Measurements from ENCODE around the gene CS. TPM values are rescaled to one million over a fixed set of nuclear protein-coding genes. Genes with fewer than 3 reads are reported as not detected.

CS gene
- total and polyA plus RNA-seq, 2 of the 4 experiments (the other 2 are of a cell fraction), result 139 to 146 TPM

DNA sequence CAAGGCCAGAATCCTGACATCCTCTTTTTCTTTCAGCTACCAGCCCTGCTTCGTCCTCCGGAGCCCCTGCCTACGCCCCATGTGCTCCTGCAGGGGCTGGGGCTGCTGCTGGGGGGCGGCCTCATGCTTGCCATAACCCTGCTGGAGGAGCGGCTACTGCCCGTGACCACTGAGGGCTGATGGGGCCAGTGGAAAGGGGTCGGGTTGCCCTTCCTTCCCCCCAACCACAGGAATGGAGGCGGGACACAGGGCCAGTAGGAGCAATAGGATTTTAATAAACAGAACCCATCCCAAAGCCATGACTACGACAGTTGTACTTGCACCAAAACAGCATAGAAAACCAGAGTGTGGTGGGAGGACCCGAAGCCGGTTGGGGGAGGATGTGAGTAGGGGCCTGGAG lies 62.6 kb downstream of the CS start:
- no peak overlapping the region for H4K5ac ChIP-seq (ENCODE audit: low read depth, low read length)
- POLR2A ChIA-PET (ENCODE audit: unreplicated experiment), result no interaction called here
- no peak overlapping the region for H3K4ac ChIP-seq (ENCODE audit: low read depth, low read length)
- dilution Hi-C loops (cut with HindIII; ENCODE audit: low sequenced_read_pairs, unreplicated experiment) (no loop called here), intact Hi-C loops (cut with micrococcal nuclease) (no loop called here), in situ Hi-C loops (cut with MboI; ENCODE audit: low sequenced_read_pairs) (no loop called here)
- TF ChIP-seq MAZ (IDR thresholded peaks at IDR 0.05; ENCODE audit: borderline replicate concordance, low read depth, low read length), result no peak
- TF ChIP-seq MXI1 (IDR thresholded peaks at IDR 0.05; ENCODE audit: borderline replicate concordance, low read depth, low read length), result no peak
- no peak for TF ChIP-seq POLR2A (IDR thresholded peaks at IDR 0.05; ENCODE audit: low read depth, low read length)
- no peak for TF ChIP-seq RCOR1 (IDR thresholded peaks at IDR 0.05; ENCODE audit: insufficient replicate concordance, low read length)
- no peak for TF ChIP-seq MAFK (IDR thresholded peaks at IDR 0.05; ENCODE audit: low read depth, low read length)
- TF ChIP-seq NFE2L2 (IDR thresholded peaks at IDR 0.05; ENCODE audit: low read depth, low read length), result no peak
- no peak for TF ChIP-seq BHLHE40 (IDR thresholded peaks at IDR 0.05; ENCODE audit: low read depth, low read length)
- TF ChIP-seq CHD1 (IDR thresholded peaks at IDR 0.05; ENCODE audit: low read depth, low read length), result no peak
- no peak for TF ChIP-seq RAD21 (IDR thresholded peaks at IDR 0.05; ENCODE audit: low read length)
- TF ChIP-seq, protein P1, sequence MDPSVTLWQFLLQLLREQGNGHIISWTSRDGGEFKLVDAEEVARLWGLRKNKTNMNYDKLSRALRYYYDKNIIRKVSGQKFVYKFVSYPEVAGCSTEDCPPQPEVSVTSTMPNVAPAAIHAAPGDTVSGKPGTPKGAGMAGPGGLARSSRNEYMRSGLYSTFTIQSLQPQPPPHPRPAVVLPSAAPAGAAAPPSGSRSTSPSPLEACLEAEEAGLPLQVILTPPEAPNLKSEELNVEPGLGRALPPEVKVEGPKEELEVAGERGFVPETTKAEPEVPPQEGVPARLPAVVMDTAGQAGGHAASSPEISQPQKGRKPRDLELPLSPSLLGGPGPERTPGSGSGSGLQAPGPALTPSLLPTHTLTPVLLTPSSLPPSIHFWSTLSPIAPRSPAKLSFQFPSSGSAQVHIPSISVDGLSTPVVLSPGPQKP (IDR thresholded peaks at IDR 0.05; ENCODE audit: borderline replicate concordance, low read depth, low read length), result no peak
- TF ChIP-seq CTCF (conservative IDR thresholded peaks at IDR 0.05; ENCODE audit: low read depth, low read length), result no peak
- TF ChIP-seq, protein P2, sequence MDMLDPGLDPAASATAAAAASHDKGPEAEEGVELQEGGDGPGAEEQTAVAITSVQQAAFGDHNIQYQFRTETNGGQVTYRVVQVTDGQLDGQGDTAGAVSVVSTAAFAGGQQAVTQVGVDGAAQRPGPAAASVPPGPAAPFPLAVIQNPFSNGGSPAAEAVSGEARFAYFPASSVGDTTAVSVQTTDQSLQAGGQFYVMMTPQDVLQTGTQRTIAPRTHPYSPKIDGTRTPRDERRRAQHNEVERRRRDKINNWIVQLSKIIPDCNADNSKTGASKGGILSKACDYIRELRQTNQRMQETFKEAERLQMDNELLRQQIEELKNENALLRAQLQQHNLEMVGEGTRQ (IDR thresholded peaks at IDR 0.05; ENCODE audit: low read depth, low read length), result no peak
- H3K18ac ChIP-seq (ENCODE audit: low read depth, low read length), result no peak overlapping the region
- peaks cover 14% of the 10 kb centered on the region; the same call in 1 of the 2 replicates for H3K9me1 ChIP-seq (ENCODE audit: insufficient read depth, low read length)
- ATAC-seq (ENCODE audit: low read depth) (peak; percentile 70), DNase-seq (peak; percentile 34)
- CTCF ChIA-PET, result no interaction called here
- WGBS, 2 experiments (ENCODE audit: extremely low coverage in 2 of 2, insufficient read length in 1 of 2), result no CpG with 5 or more reads among the region's 11 CpGs
- H3K9ac ChIP-seq (ENCODE audit: low read depth, low read length), result no peak overlapping the region
- no TSS peak for BruUV-seq (replicated peaks)
- H2BK120ac ChIP-seq (ENCODE audit: low read depth, low read length), result no peak overlapping the region
- no peak overlapping the region for H3K14ac ChIP-seq (replicated peaks; ENCODE audit: low read depth, low read length)
- H2BK5ac ChIP-seq (ENCODE audit: low read depth, low read length, poor library complexity, severe bottlenecking), result no peak overlapping the region
- H4K91ac ChIP-seq (ENCODE audit: insufficient read depth, low read depth, low read length), result no peak overlapping the region
- H2AFZ ChIP-seq (replicated peaks; ENCODE audit: low read length, poor library complexity), result no peak overlapping the region
- no peaks in the 10 kb centered on the region for H3K9me3 ChIP-seq (ENCODE audit: control insufficient read depth, insufficient read depth, low read length)
- H3K56ac ChIP-seq (ENCODE audit: extremely low read depth, insufficient read depth, low read length), result no peak overlapping the region
- H4K20me1 ChIP-seq (ENCODE audit: insufficient read depth, low read length), result peaks cover 19% of the 10 kb centered on the region
- H2AK9ac ChIP-seq (replicated peaks; ENCODE audit: low read depth, low read length, poor library complexity), result peak overlapping the region; percentile 50
- no peak overlapping the region for H2BK20ac ChIP-seq (ENCODE audit: low read depth, low read length)
- H3K27me3 ChIP-seq (ENCODE audit: control insufficient read depth, insufficient read depth, low read length), result no peaks in the 10 kb centered on the region
- H3K4me1 ChIP-seq (ENCODE audit: control insufficient read depth, insufficient read depth, low read length), result peaks cover 5% of the 10 kb centered on the region; the same call in 1 of the 2 replicates
- H2AK5ac ChIP-seq (ENCODE audit: low read depth, low read length), result 0 out of 2 replicates have a peak overlapping the region, but pooled peaks have one; percentile 1
- H3K79me1 ChIP-seq (ENCODE audit: low read depth in 1 of 2, low read length in 2 of 2), result peaks cover 5 to 26% of the 10 kb centered on the region in 2 experiments; a peak in 3 of 4 replicates
- H3K4me2 ChIP-seq (ENCODE audit: low read depth, low read length), result no peak overlapping the region
- H3K4me3 ChIP-seq (ENCODE audit: insufficient read depth, low read depth, low read length), result no peak overlapping the region
- no peak overlapping the region for H2BK15ac ChIP-seq (ENCODE audit: low read depth, low read length)
- no peak overlapping the region for H4K8ac ChIP-seq (ENCODE audit: low read depth in 2 of 2, low read length in 2 of 2)
- no peak overlapping the region for H3K23ac ChIP-seq (ENCODE audit: low read depth, low read length)
- no peak overlapping the region for H3K27ac ChIP-seq (ENCODE audit: insufficient read depth, low read length)
- H3K36me3 ChIP-seq (ENCODE audit: control insufficient read depth, insufficient read depth, low read length), result peaks cover 44% of the 10 kb centered on the region
